GM12872 (cell line): ENCODE results near the gene ZNF248.

Source experiments
- CTCF ChIP-seq: IDR thresholded peaks from 3 replicates; pipeline ENCODE4 v1.5.1; 2011; ENCODE audit warnings: low read depth, mild to moderate bottlenecking, low read length, moderate library complexity; ENCODE audit not compliant: insufficient read depth

ZNF248 gene

GRCh38 chr10:37741831-37742230 lies 115.6 kb downstream of the ZNF248 start:
- TF ChIP-seq CTCF: no peak

GRCh38 chr10:37739181-37739580 lies 118.2 kb downstream of the ZNF248 start:
- no peak for TF ChIP-seq CTCF

- no peak for TF ChIP-seq CTCF
These were observed 120.1 kb downstream of the ZNF248 start for GRCh38 chr10:37737336-37737735.

- no peak for TF ChIP-seq CTCF
These were observed 121.3 kb downstream of the ZNF248 start for GRCh38 chr10:37736120-37736519.

GRCh38 chr10:37734971-37735370 lies 122.4 kb downstream of the ZNF248 start:
- TF ChIP-seq CTCF: no peak
